ENCODE results near the gene MAGEB1. TPM values are rescaled to one million over a fixed set of nuclear protein-coding genes. Genes with fewer than 3 reads are reported as not detected.

MAGEB1 gene
- total RNA-seq, 2 experiments from 2014 or later: not detected

DNA sequence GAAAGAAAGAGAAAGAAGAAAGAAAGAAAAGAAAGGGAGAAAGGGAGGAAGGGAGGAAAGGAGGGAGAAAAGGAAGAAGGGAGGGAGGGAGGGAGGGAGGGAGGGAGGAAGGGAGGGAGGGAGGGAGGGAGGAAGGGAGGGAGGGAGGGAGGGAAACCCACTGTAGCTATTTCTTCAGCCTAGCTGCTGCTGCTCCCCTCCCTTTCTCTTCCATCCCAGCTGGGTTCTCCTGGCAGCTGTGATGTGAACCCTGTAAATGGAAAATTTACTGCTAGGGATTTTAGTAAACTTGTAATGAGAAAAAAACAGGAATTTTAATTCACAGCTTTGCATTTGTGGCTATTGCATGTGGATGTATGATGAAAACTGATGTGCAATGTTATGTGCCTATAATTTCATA lies 54.3 kb downstream of the MAGEB1 start:
- POLR2A ChIA-PET: no interaction called here
- Histone ChIP-seq H3K79me2 (ENCODE audit: insufficient read depth, low read depth, low read length) (no peaks in the 10 kb centered on the region), H4K20me1 (ENCODE audit: insufficient read depth, low read length) (no peaks in the 10 kb centered on the region), H3K9me3 (ENCODE audit: low read length) (no peaks in the 10 kb centered on the region), H3K4me3 (ENCODE audit: low read depth, low read length, poor library complexity, severe bottlenecking) (no peak overlapping the region), H3K4me2 (ENCODE audit: low read length) (no peak overlapping the region), H2AFZ (ENCODE audit: low read length) (no peak overlapping the region), H3K27ac (ENCODE audit: low read depth, low read length, poor library complexity, severe bottlenecking) (no peak overlapping the region), H3K9me2 (ENCODE audit: insufficient read depth, low read length) (no peaks in the 10 kb centered on the region), H3K4me1 (ENCODE audit: insufficient read depth, low read length, poor library complexity, severe bottlenecking) (no peaks in the 10 kb centered on the region), H3K36me3 (ENCODE audit: insufficient read depth, low read length) (no peaks in the 10 kb centered on the region)
- no peak for DNase-seq (ENCODE audit: low spot score)
- no TSS peak for BruUV-seq (replicated peaks)
- TF ChIP-seq, protein P1, sequence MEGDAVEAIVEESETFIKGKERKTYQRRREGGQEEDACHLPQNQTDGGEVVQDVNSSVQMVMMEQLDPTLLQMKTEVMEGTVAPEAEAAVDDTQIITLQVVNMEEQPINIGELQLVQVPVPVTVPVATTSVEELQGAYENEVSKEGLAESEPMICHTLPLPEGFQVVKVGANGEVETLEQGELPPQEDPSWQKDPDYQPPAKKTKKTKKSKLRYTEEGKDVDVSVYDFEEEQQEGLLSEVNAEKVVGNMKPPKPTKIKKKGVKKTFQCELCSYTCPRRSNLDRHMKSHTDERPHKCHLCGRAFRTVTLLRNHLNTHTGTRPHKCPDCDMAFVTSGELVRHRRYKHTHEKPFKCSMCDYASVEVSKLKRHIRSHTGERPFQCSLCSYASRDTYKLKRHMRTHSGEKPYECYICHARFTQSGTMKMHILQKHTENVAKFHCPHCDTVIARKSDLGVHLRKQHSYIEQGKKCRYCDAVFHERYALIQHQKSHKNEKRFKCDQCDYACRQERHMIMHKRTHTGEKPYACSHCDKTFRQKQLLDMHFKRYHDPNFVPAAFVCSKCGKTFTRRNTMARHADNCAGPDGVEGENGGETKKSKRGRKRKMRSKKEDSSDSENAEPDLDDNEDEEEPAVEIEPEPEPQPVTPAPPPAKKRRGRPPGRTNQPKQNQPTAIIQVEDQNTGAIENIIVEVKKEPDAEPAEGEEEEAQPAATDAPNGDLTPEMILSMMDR (conservative IDR thresholded peaks at IDR 0.05; ENCODE audit: low read length): no peak
- TF ChIP-seq EZH2phosphoT487 (IDR thresholded peaks at IDR 0.05; ENCODE audit: borderline replicate concordance, low read depth, low read length): no peak
- CTCF ChIA-PET (ENCODE audit: unreplicated experiment): no interaction called here
- intact Hi-C loops (cut with micrococcal nuclease; ENCODE audit: unreplicated experiment): no loop called here

Other genes starting within 250 kb of the MAGEB1 start
- gene MAGEB2, start 31.6 kb upstream of the MAGEB1 start, total RNA-seq (2014; rRNA removed; shearing (Covaris generic)): not detected in 2 replicates
- not detected in 2 replicates for gene MAGEB2, start 31.6 kb upstream of the MAGEB1 start, total RNA-seq (2022)
- gene MAGEB3, start 16.5 kb upstream of the MAGEB1 start, total RNA-seq (2014; rRNA removed; shearing (Covaris generic)): not detected in 2 replicates
- gene MAGEB3, start 16.5 kb upstream of the MAGEB1 start, total RNA-seq (2022): not detected in 2 replicates
- not detected in 2 replicates for gene MAGEB4, start 5.1 kb upstream of the MAGEB1 start, total RNA-seq (2014; rRNA removed; shearing (Covaris generic))
- gene MAGEB4, start 5.1 kb upstream of the MAGEB1 start, total RNA-seq (2022): not detected in 2 replicates
- not detected in 2 replicates for gene NR0B1, start 62.2 kb downstream of the MAGEB1 start, total RNA-seq (2014; rRNA removed; shearing (Covaris generic))
- gene NR0B1, start 62.2 kb downstream of the MAGEB1 start, total RNA-seq (2022): not detected in 2 replicates

Measured in OCI-LY7 (cell line).